ENCODE measurements around the gene MGAT4C. TPM values are rescaled to one million over a fixed set of nuclear protein-coding genes. Genes with fewer than 3 reads are reported as not detected.

The MGAT4C gene
- total and polyA plus RNA-seq, 2 donors (not counting 3 experiments of a cell fraction or from before 2014, with no cell fraction given), result not detected

GRCh38 chr12:86196465-86196864 lies 59.7 kb downstream of the MGAT4C start:
- Histone ChIP-seq H2AFZ (ENCODE audit: low read depth, low read length) (no peak overlapping the region), H3K4me2 (ENCODE audit: insufficient read depth, low read length) (no peak overlapping the region), H4K20me1 (replicated peaks; ENCODE audit: control insufficient read depth, extremely low read depth, insufficient read depth, low read length) (no peaks in the 10 kb centered on the region), H3K27me3 (ENCODE audit: control insufficient read depth in 2 of 2, insufficient read depth in 2 of 2, low read length in 2 of 2) (no peaks in the 10 kb centered on the region), H3K9me1 (replicated peaks; ENCODE audit: control insufficient read depth, extremely low read depth, insufficient read depth, low read length) (no peaks in the 10 kb centered on the region), H3K79me2 (ENCODE audit: control insufficient read depth, insufficient read depth, low read length) (no peaks in the 10 kb centered on the region), H3K9me3 (replicated peaks; ENCODE audit: control insufficient read depth, insufficient read depth, low read length) (no peaks in the 10 kb centered on the region), H3K9ac (replicated peaks; ENCODE audit: extremely low read depth, insufficient read depth, low read length) (no peak overlapping the region), H3K4me1 (ENCODE audit: control insufficient read depth, extremely low read depth, insufficient read depth, low read length) (peaks cover 10% of the 10 kb centered on the region), H3K36me3 (ENCODE audit: control insufficient read depth in 2 of 2, extremely low read depth in 1 of 2, insufficient read depth in 2 of 2, low read length in 2 of 2) (no peaks in the 10 kb centered on the region), H3K27ac (ENCODE audit: insufficient read depth, low read depth, low read length) (no peak overlapping the region), H3K4me3 (replicated peaks in 1 of 3; ENCODE audit: insufficient read depth in 1 of 3, low read depth in 1 of 3, low read length in 3 of 3) (no peak overlapping the region)
- intact Hi-C loops (cut with micrococcal nuclease), result no loop called here
- no peak for FAIRE-seq
- ChIA-PET CTCF (interaction anchor here (1.7 kb wide), 1 partner anchor 15 kb away, joined by 4 read pairs; no protein-coding TSS in a partner anchor), POLR2A (no interaction called here)
- dilution Hi-C loops (cut with MboI; ENCODE audit: extremely low pct_ligation_motif_present, low sequenced_read_pairs), result no loop called here
- BruUV-seq (replicated peaks), result no TSS peak
- no peak for TF ChIP-seq JUN (IDR thresholded peaks at IDR 0.05; ENCODE audit: borderline replicate concordance, insufficient read depth, insufficient read length, low read depth)
- no peak for TF ChIP-seq EZH2 (IDR thresholded peaks at IDR 0.05; ENCODE audit: borderline replicate concordance, low read depth, low read length, severe bottlenecking)
- TF ChIP-seq POLR2AphosphoS5 (IDR thresholded peaks at IDR 0.05; ENCODE audit: insufficient read depth, low read depth, low read length), result no peak
- no peak for TF ChIP-seq MYC (IDR thresholded peaks at IDR 0.05; ENCODE audit: low read depth, low read length)
- TF ChIP-seq MAX (IDR thresholded peaks at IDR 0.05; ENCODE audit: insufficient read depth, insufficient read length), result no peak
- TF ChIP-seq POLR2A (IDR thresholded peaks at IDR 0.05; ENCODE audit: low read depth, low read length), result no peak
- TF ChIP-seq FOS (IDR thresholded peaks at IDR 0.05; ENCODE audit: borderline replicate concordance, insufficient read depth, low read length), result no peak
- TF ChIP-seq GATA2 (IDR thresholded peaks at IDR 0.05; ENCODE audit: insufficient read depth, insufficient read length, low read depth, low read length), result no peak
- TF ChIP-seq, protein P1, sequence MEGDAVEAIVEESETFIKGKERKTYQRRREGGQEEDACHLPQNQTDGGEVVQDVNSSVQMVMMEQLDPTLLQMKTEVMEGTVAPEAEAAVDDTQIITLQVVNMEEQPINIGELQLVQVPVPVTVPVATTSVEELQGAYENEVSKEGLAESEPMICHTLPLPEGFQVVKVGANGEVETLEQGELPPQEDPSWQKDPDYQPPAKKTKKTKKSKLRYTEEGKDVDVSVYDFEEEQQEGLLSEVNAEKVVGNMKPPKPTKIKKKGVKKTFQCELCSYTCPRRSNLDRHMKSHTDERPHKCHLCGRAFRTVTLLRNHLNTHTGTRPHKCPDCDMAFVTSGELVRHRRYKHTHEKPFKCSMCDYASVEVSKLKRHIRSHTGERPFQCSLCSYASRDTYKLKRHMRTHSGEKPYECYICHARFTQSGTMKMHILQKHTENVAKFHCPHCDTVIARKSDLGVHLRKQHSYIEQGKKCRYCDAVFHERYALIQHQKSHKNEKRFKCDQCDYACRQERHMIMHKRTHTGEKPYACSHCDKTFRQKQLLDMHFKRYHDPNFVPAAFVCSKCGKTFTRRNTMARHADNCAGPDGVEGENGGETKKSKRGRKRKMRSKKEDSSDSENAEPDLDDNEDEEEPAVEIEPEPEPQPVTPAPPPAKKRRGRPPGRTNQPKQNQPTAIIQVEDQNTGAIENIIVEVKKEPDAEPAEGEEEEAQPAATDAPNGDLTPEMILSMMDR (IDR thresholded peaks at IDR 0.05; ENCODE audit: extremely low read depth in 1 of 2, insufficient read depth in 1 of 2, low read depth in 1 of 2, low read length in 2 of 2), result no peak
- no peak for DNase-seq (ENCODE audit: low read depth, low spot score)

All from endothelial cell of umbilical vein (primary cell).